ENCODE results near the gene ASCL4. TPM values are rescaled to one million over a fixed set of nuclear protein-coding genes. Genes with fewer than 3 reads are reported as not detected.

Gene ASCL4
- total and polyA plus RNA-seq, 8 donors: 0.10 TPM; not detected in 7

DNA sequence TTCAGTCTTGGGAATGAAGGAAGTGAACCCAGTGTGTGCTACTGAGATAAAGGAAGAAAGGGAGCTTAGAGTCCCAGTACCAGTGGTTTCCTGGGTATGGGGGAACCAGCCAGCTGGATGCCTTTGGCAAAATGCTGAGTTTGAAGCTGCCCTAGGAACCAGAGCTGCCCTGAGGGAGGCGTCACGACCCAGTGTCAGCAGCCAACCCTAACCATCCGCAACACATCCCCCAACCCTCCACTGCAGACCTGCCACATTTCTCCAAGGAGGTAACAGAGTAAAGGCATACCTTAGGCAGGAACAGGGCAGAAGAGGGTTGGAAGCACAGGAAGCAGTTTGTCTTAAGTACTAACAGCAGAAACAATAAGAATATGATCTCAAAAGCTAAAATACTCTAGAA lies 42.1 kb upstream of the ASCL4 start:
- DNase-seq: no peak
- no peaks in the 10 kb centered on the region for H3K27me3 ChIP-seq
- no peaks in the 10 kb centered on the region for H3K4me1 ChIP-seq
- no peak overlapping the region for H3K4me3 ChIP-seq
- H3K27ac ChIP-seq: no peak overlapping the region
- H3K36me3 ChIP-seq: peaks cover 35 to 56% (median 53%) of the 10 kb centered on the region in 4 donors
- no peaks in the 10 kb centered on the region for H3K9me3 ChIP-seq
- no peak for TF ChIP-seq POLR2A (IDR thresholded peaks at IDR 0.05)
- TF ChIP-seq POLR2AphosphoS5 (IDR thresholded peaks at IDR 0.05): no peak
- TF ChIP-seq, protein P1, sequence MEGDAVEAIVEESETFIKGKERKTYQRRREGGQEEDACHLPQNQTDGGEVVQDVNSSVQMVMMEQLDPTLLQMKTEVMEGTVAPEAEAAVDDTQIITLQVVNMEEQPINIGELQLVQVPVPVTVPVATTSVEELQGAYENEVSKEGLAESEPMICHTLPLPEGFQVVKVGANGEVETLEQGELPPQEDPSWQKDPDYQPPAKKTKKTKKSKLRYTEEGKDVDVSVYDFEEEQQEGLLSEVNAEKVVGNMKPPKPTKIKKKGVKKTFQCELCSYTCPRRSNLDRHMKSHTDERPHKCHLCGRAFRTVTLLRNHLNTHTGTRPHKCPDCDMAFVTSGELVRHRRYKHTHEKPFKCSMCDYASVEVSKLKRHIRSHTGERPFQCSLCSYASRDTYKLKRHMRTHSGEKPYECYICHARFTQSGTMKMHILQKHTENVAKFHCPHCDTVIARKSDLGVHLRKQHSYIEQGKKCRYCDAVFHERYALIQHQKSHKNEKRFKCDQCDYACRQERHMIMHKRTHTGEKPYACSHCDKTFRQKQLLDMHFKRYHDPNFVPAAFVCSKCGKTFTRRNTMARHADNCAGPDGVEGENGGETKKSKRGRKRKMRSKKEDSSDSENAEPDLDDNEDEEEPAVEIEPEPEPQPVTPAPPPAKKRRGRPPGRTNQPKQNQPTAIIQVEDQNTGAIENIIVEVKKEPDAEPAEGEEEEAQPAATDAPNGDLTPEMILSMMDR (IDR thresholded peaks at IDR 0.05): no peak
- no peak for TF ChIP-seq EP300 (IDR thresholded peaks at IDR 0.05)
- intact Hi-C loops (cut with DNase I; ENCODE audit: low total_unique reads): no loop called here
- 80 to 90% (median 87%) methylated on average over 3 of the region's 3 CpGs for WGBS, 5 donors

GRCh38 chr12:107734139-107734538 lies 40.4 kb upstream of the ASCL4 start:
- DNase-seq: no peak
- no peak for TF ChIP-seq POLR2A (IDR thresholded peaks at IDR 0.05)
- no peak for TF ChIP-seq EP300 (IDR thresholded peaks at IDR 0.05)
- TF ChIP-seq POLR2AphosphoS5 (IDR thresholded peaks at IDR 0.05): no peak
- TF ChIP-seq, protein P1 (IDR thresholded peaks at IDR 0.05): no peak
- intact Hi-C loops (cut with DNase I; ENCODE audit: low total_unique reads): no loop called here
- H3K27me3 ChIP-seq: no peaks in the 10 kb centered on the region
- H3K9me3 ChIP-seq: no peaks in the 10 kb centered on the region
- WGBS, 5 donors: 83 to 89% (median 84%) methylated on average over 5 of the region's 5 CpGs
- peaks cover 50 to 74% (median 71%) of the 10 kb centered on the region in 4 donors for H3K36me3 ChIP-seq
- H3K4me1 ChIP-seq: no peaks in the 10 kb centered on the region
- no peak overlapping the region for H3K27ac ChIP-seq
- H3K4me3 ChIP-seq: no peak overlapping the region

GRCh38 chr12:107735763-107736162 lies 38.7 kb upstream of the ASCL4 start:
- Histone ChIP-seq H3K4me1 (no peaks in the 10 kb centered on the region), H3K4me3 (no peak overlapping the region), H3K36me3 (peaks cover 62 to 90% (median 87%) of the 10 kb centered on the region in 4 donors), H3K27me3 (no peaks in the 10 kb centered on the region), H3K9me3 (no peaks in the 10 kb centered on the region), H3K27ac (no peak overlapping the region)
- WGBS, 5 donors: 85 to 97% (median 91%) methylated on average over 2 of the region's 2 CpGs
- no peak for DNase-seq
- TF ChIP-seq, protein P1 (IDR thresholded peaks at IDR 0.05): no peak
- no peak for TF ChIP-seq POLR2AphosphoS5 (IDR thresholded peaks at IDR 0.05)
- no peak for TF ChIP-seq POLR2A (IDR thresholded peaks at IDR 0.05)
- intact Hi-C loops (cut with DNase I; ENCODE audit: low total_unique reads): no loop called here

DNA sequence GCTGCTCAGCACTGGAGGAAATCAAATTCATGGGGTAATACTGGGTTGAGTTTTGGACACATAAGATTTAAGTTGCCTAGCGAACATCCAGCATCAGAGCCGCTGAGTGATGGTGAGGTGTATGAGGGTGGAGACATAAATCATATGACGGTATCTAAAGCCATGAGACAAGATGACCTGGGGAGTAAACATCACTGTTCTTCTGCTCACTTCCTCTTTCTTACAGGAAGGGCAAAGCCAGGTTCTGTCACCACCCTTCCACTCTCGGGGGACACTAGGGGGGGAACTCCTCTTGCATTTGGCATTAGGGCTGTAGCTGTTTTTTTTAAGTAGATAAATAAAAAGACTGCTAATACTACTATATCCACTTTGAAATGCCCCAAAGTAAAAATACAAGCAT lies 37.6 kb upstream of the ASCL4 start:
- peaks cover 0 to 6% (median 0%) of the 10 kb centered on the region in 4 donors for H3K4me1 ChIP-seq
- 82 to 93% (median 91%) methylated on average over 4 of the region's 4 CpGs for WGBS, 5 donors
- no peak overlapping the region for H3K27ac ChIP-seq
- DNase-seq: peak in 1 of 2 donors; percentile 15
- no peaks in the 10 kb centered on the region for H3K27me3 ChIP-seq
- no peaks in the 10 kb centered on the region for H3K9me3 ChIP-seq
- peaks cover 73 to 100% (median 98%) of the 10 kb centered on the region in 4 donors for H3K36me3 ChIP-seq
- TF ChIP-seq, protein P1 (IDR thresholded peaks at IDR 0.05): no peak
- TF ChIP-seq POLR2AphosphoS5 (IDR thresholded peaks at IDR 0.05) (no peak), POLR2A (IDR thresholded peaks at IDR 0.05) (no peak), EP300 (IDR thresholded peaks at IDR 0.05) (no peak)
- H3K4me3 ChIP-seq: no peak overlapping the region
- intact Hi-C loops (cut with DNase I; ENCODE audit: low total_unique reads): no loop called here
